TTC549 (cell line): ENCODE results near the gene DRD4.
"Not testable (repeated sequence)": the region's sequence is repeated elsewhere in the genome, so short reads cannot be mapped to it uniquely, and the experiment has no call there.

Experiments used
- FAIRE-seq: peaks from 2 replicates; lab custom pipeline; 2012; peaks lifted over from hg19 to GRCh38; lab: Jason Lieb, UNC

DRD4 gene

GRCh38 chr11:680476-680875, 43.4 kb downstream of the DRD4 start:
- FAIRE-seq: no peak

GRCh38 chr11:680970-681369, 43.9 kb downstream of the DRD4 start:
- no peak for FAIRE-seq

GRCh38 chr11:686451-687243, 49.6 kb downstream of the DRD4 start:
- no peak for FAIRE-seq

- no peak for FAIRE-seq
These were observed 50.7 kb downstream of the DRD4 start for GRCh38 chr11:687751-688150.

- FAIRE-seq: no peak
These were observed 51.6 kb downstream of the DRD4 start for GRCh38 chr11:688681-689080.

- FAIRE-seq: no peak
These were observed 52.6 kb downstream of the DRD4 start for GRCh38 chr11:689625-690024.

GRCh38 chr11:690244-690643, 53.2 kb downstream of the DRD4 start:
- FAIRE-seq: not testable (repeated sequence)
